ENCODE data around the gene ANKRD13D.

The ANKRD13D gene

GRCh38 chr11:67303835-67304411 is 14.8 kb downstream of the ANKRD13D start:
- Histone ChIP-seq H3K27me3 (ENCODE audit: control insufficient read depth in 1 of 2, insufficient read depth in 2 of 2, low read length in 2 of 2) (no peaks in the 10 kb centered on the region), H3K4me3 (ENCODE audit: low read depth in 1 of 2, low read length in 2 of 2) (peak overlapping the region; percentile 68 to 85), H3K36me3 (ENCODE audit: insufficient read depth, low read length) (peaks cover 30% of the 10 kb centered on the region), H3K9me3 (ENCODE audit: low read length) (no peaks in the 10 kb centered on the region), H3K4me1 (ENCODE audit: insufficient read depth, low read length) (peaks cover 17% of the 10 kb centered on the region), H3K9ac (ENCODE audit: low read length) (peak overlapping the region; percentile 44), H3K27ac (ENCODE audit: low read depth, low read length) (peak overlapping the region; percentile 82)

DNA sequence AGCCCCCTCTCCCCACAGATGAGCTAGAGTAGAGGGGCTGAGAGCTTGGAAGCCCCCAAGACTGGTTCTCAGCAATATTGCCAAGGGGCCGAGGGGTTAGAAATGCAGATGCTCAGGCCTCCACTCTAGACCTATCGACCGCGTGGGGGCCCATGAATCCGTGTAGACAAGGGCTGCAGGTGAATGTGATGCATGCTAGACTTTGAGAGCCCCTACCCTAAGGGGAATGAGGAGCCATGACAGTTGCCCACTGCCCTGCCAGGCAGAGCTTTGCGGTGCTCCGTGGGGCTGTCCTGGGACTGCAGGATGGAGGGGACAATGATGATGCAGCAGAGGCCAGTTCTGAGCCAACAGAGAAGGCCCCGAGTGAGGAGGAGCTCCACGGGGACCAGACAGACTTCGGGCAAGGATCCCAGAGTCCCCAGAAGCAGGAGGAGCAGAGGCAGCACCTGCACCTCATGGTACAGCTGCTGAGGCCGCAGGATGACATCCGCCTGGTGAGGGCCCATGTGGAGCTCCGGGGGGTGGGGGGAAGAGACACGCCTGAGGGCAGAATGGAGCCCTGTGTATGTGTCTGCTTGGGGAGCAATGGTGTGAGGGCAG is 15.5 kb downstream of the ANKRD13D start:
- Histone ChIP-seq H3K36me3 (ENCODE audit: insufficient read depth, low read length) (peaks cover 23% of the 10 kb centered on the region), H3K27ac (ENCODE audit: low read depth, low read length) (peak overlapping the region; percentile 82), H3K9ac (ENCODE audit: low read length) (no peak overlapping the region), H3K9me3 (ENCODE audit: low read length) (no peaks in the 10 kb centered on the region), H3K4me1 (ENCODE audit: insufficient read depth, low read length) (peaks cover 17% of the 10 kb centered on the region), H3K27me3 (ENCODE audit: control insufficient read depth in 1 of 2, insufficient read depth in 2 of 2, low read length in 2 of 2) (no peaks in the 10 kb centered on the region), H3K4me3 (ENCODE audit: low read depth in 1 of 2, low read length in 2 of 2) (peak overlapping the region; percentile 68 to 85)

DNA sequence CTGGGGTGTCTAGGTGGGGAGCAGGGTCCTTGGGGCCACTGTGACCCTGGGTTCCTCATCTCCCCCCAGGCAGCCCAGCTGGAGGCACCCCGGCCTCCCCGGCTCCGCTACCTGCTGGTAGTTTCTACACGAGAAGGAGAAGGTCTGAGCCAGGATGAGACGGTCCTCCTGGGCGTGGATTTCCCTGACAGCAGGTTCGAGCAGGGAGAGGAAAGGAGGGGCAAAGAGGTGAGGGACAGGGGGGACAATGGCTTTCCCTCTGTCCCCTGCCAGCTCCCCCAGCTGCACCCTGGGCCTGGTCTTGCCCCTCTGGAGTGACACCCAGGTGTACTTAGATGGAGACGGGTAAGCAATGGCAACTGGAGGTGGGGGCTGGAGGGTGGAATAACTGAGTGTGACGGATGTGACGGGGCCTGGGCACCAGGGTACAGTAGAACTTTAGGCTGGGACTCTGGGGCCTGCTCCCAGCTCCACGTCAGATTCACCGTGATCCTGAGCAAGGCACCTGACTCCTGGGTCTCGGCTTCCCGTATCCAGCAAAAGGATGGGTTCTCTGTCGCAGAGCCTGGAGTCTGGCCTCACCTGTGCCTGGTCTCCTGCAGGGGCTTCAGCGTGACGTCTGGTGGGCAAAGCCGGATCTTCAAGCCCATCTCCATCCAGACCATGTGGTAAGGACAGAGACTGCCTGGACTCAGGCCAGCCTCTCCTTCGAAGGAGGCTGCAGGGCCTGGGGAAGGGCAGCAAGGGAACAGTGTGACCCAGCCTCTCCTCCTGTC is 17.9 kb downstream of the ANKRD13D start:
- Histone ChIP-seq H3K36me3 (ENCODE audit: insufficient read depth, low read length) (no peaks in the 10 kb centered on the region), H3K27me3 (ENCODE audit: control insufficient read depth in 1 of 2, insufficient read depth in 2 of 2, low read length in 2 of 2) (no peaks in the 10 kb centered on the region), H3K4me1 (ENCODE audit: insufficient read depth, low read length) (peaks cover 17% of the 10 kb centered on the region), H3K4me3 (ENCODE audit: low read depth in 1 of 2, low read length in 2 of 2) (no peak overlapping the region), H3K9me3 (ENCODE audit: low read length) (no peaks in the 10 kb centered on the region), H3K27ac (ENCODE audit: low read depth, low read length) (no peak overlapping the region), H3K9ac (ENCODE audit: low read length) (no peak overlapping the region)

DNA sequence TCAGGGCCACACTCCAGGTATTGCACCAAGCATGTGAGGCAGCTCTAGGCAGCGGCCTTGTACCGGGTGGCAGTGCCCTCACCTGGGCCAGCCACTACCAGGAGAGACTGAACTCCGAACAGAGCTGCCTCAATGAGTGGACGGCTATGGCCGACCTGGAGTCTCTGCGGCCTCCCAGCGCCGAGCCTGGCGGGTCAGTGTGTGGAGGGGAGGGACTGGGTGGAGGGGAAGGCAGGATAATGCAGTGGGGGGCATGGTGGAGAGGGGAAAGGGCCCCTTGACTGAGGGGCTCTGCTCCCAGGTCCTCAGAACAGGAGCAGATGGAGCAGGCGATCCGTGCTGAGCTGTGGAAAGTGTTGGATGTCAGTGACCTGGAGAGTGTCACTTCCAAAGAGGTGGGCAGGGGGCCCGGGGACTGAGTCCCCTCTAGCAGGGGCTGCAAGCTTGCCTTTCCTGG is 18.5 kb downstream of the ANKRD13D start:
- Histone ChIP-seq H3K4me3 (ENCODE audit: low read depth in 1 of 2, low read length in 2 of 2) (no peak overlapping the region), H3K27me3 (ENCODE audit: control insufficient read depth in 1 of 2, insufficient read depth in 2 of 2, low read length in 2 of 2) (no peaks in the 10 kb centered on the region), H3K9me3 (ENCODE audit: low read length) (no peaks in the 10 kb centered on the region), H3K27ac (ENCODE audit: low read depth, low read length) (no peak overlapping the region), H3K9ac (ENCODE audit: low read length) (no peak overlapping the region), H3K36me3 (ENCODE audit: insufficient read depth, low read length) (no peaks in the 10 kb centered on the region), H3K4me1 (ENCODE audit: insufficient read depth, low read length) (peaks cover 13% of the 10 kb centered on the region)

DNA sequence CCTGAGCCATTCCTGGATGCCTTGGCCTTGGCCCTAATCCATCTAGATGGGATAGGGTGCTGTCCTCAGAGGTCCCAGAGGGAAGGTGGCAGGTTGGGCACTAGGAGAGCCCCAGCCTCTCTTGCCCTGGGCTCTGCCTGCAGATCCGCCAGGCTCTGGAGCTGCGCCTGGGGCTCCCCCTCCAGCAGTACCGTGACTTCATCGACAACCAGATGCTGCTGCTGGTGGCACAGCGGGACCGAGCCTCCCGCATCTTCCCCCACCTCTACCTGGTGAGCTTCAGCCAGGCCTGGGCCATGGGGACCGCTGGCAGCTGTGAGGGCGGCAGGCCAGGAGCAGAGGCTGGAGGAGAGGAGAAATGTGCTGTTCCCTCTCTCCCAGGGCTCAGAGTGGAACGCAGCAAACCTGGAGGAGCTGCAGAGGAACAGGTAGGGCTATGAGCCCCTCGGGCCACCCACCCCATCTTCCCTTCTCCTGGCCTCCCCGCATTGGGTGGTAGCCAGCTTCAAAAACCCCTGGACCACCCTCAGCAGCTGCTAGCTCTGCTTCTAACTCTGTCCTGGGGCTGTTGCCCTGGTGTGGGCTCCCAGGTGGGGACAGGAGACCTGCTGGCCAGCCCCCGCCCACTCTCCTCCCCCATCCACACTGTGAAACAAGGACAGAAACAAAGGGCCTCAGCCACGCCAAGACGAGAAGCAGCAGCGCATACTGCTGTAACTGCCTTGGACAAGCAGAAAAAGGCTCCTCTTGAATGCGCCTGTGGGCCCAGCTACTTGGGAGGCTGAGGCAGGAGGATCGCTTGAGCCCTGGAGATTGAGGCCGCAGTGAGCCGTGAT is 19.1 kb downstream of the ANKRD13D start:
- no peak overlapping the region for H3K9ac ChIP-seq (ENCODE audit: low read length)

GRCh38 chr11:67309166-67309565 is 20.1 kb downstream of the ANKRD13D start:
- Histone ChIP-seq H3K36me3 (ENCODE audit: insufficient read depth, low read length) (no peaks in the 10 kb centered on the region), H3K9ac (ENCODE audit: low read length) (no peak overlapping the region), H3K27ac (ENCODE audit: low read depth, low read length) (no peak overlapping the region), H3K4me3 (ENCODE audit: low read depth in 1 of 2, low read length in 2 of 2) (no peak overlapping the region), H3K4me1 (ENCODE audit: insufficient read depth, low read length) (peaks cover 8% of the 10 kb centered on the region), H3K27me3 (ENCODE audit: control insufficient read depth in 1 of 2, insufficient read depth in 2 of 2, low read length in 2 of 2) (no peaks in the 10 kb centered on the region), H3K9me3 (ENCODE audit: low read length) (no peaks in the 10 kb centered on the region)

More for the DNA sequence above, 19.1 kb downstream of the ANKRD13D start:
- H3K27ac ChIP-seq (ENCODE audit: low read depth, low read length): no peak overlapping the region
- no peak overlapping the region for H3K4me3 ChIP-seq (ENCODE audit: low read depth in 1 of 2, low read length in 2 of 2)
- no peaks in the 10 kb centered on the region for H3K9me3 ChIP-seq (ENCODE audit: low read length)
- H3K36me3 ChIP-seq (ENCODE audit: insufficient read depth, low read length): no peaks in the 10 kb centered on the region
- H3K27me3 ChIP-seq (ENCODE audit: control insufficient read depth in 1 of 2, insufficient read depth in 2 of 2, low read length in 2 of 2): no peaks in the 10 kb centered on the region
- peaks cover 10% of the 10 kb centered on the region for H3K4me1 ChIP-seq (ENCODE audit: insufficient read depth, low read length)

- Histone ChIP-seq H3K4me3 (ENCODE audit: low read depth in 1 of 2, low read length in 2 of 2) (no peak overlapping the region), H3K9me3 (ENCODE audit: low read length) (no peaks in the 10 kb centered on the region), H3K36me3 (ENCODE audit: insufficient read depth, low read length) (no peaks in the 10 kb centered on the region), H3K4me1 (ENCODE audit: insufficient read depth, low read length) (peaks cover 3% of the 10 kb centered on the region), H3K27me3 (ENCODE audit: control insufficient read depth in 1 of 2, insufficient read depth in 2 of 2, low read length in 2 of 2) (no peaks in the 10 kb centered on the region), H3K27ac (ENCODE audit: low read depth, low read length) (no peak overlapping the region), H3K9ac (ENCODE audit: low read length) (no peak overlapping the region)
Observed at GRCh38 chr11:67309661-67310061, 20.6 kb downstream of the ANKRD13D start.

GRCh38 chr11:67310246-67311050 is 21.3 kb downstream of the ANKRD13D start:
- no peaks in the 10 kb centered on the region for H3K9me3 ChIP-seq (ENCODE audit: low read length)
- H3K4me3 ChIP-seq (ENCODE audit: low read depth in 1 of 2, low read length in 2 of 2): no peak overlapping the region
- H3K9ac ChIP-seq (ENCODE audit: low read length): no peak overlapping the region
- H3K4me1 ChIP-seq (ENCODE audit: insufficient read depth, low read length): no peaks in the 10 kb centered on the region
- no peaks in the 10 kb centered on the region for H3K36me3 ChIP-seq (ENCODE audit: insufficient read depth, low read length)
- H3K27ac ChIP-seq (ENCODE audit: low read depth, low read length): no peak overlapping the region
- no peaks in the 10 kb centered on the region for H3K27me3 ChIP-seq (ENCODE audit: control insufficient read depth in 1 of 2, insufficient read depth in 2 of 2, low read length in 2 of 2)

DNA sequence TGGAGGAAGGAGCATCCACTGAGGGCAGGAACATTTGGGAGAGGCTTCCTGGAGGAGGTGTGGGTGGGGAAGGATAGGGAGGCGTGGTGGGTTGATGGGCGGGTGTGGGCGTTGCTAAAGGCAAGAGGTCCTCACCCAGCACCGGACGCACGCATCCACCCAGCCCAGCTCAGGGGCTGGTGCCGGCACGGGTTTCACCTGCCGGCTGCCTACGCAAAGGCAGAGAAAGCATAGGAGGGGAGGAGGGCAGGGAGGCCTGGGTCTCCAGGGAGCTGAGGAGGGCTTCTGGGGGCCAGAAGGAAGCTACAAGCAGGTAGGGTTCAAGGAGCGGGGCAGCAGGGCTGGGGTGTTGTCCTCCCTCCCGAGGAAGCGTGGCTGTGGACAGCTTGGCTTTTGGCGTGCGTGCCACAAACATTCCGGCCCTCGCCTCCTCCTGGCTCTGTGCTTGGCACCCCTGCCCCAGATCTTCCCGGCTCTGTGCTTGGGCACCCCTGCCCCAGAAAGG is 22.0 kb downstream of the ANKRD13D start:
- Histone ChIP-seq H3K9me3 (ENCODE audit: low read length) (no peaks in the 10 kb centered on the region), H3K4me3 (ENCODE audit: low read depth in 1 of 2, low read length in 2 of 2) (no peak overlapping the region), H3K36me3 (ENCODE audit: insufficient read depth, low read length) (no peaks in the 10 kb centered on the region), H3K9ac (ENCODE audit: low read length) (no peak overlapping the region), H3K4me1 (ENCODE audit: insufficient read depth, low read length) (no peaks in the 10 kb centered on the region), H3K27ac (ENCODE audit: low read depth, low read length) (no peak overlapping the region), H3K27me3 (ENCODE audit: control insufficient read depth in 1 of 2, insufficient read depth in 2 of 2, low read length in 2 of 2) (no peaks in the 10 kb centered on the region)

GRCh38 chr11:67311556-67312082 is 22.5 kb downstream of the ANKRD13D start:
- Histone ChIP-seq H3K4me3 (ENCODE audit: low read depth in 1 of 2, low read length in 2 of 2) (no peak overlapping the region), H3K4me1 (ENCODE audit: insufficient read depth, low read length) (no peaks in the 10 kb centered on the region), H3K9me3 (ENCODE audit: low read length) (no peaks in the 10 kb centered on the region), H3K36me3 (ENCODE audit: insufficient read depth, low read length) (no peaks in the 10 kb centered on the region), H3K27ac (ENCODE audit: low read depth, low read length) (no peak overlapping the region), H3K9ac (ENCODE audit: low read length) (no peak overlapping the region), H3K27me3 (ENCODE audit: control insufficient read depth in 1 of 2, insufficient read depth in 2 of 2, low read length in 2 of 2) (no peaks in the 10 kb centered on the region)
